BJ (cell line): ENCODE data around the gene KCTD7. TPM values are rescaled to one million over a fixed set of nuclear protein-coding genes. Genes with fewer than 3 reads are reported as not detected.

Experiments
- CTCF ChIA-PET: fragments of 350-600 bp; formaldehyde crosslinking; extraction: SDS; loops from one replicate; lab custom pipeline; 2021; ENCODE audit warnings: antibody characterized with exemption, inconsistent platforms; lab: Yijun Ruan, JAX
- POLR2A ChIA-PET: fragments of 300-600 bp; sonication (Branson Sonifier 250); formaldehyde crosslinking; extraction: SDS; loops from one replicate; lab custom pipeline; 2021; ENCODE audit warnings: antibody characterized with exemption; lab: Charles Lee
- DNase-seq: peaks from one replicate; pipeline ENCODE4 v3.0.0-alpha.2; 2011; ENCODE audit warnings: low read depth
- H3K27me3 ChIP-seq: 2 replicates; pipeline ENCODE4 v1.6.0; 2011; ENCODE audit warnings: low read length; ENCODE audit not compliant: control insufficient read depth, insufficient read depth
- H3K36me3 ChIP-seq: 2 replicates; pipeline ENCODE4 v1.5.1; 2011; ENCODE audit warnings: low read length; ENCODE audit not compliant: control insufficient read depth, insufficient read depth
- H3K4me3 ChIP-seq: 2 replicates; pipeline ENCODE4 v1.5.1; 2011; ENCODE audit warnings: low read depth, mild to moderate bottlenecking, control low read depth, low read length
- CTCF ChIP-seq: IDR thresholded peaks from 2 replicates; pipeline ENCODE4 v1.5.1; 2011; ENCODE audit warnings: low read depth, mild to moderate bottlenecking, control low read depth, inconsistent platforms, low read length, moderate library complexity; ENCODE audit not compliant: insufficient read depth
- polyA plus RNA-seq: library from polyadenylated mRNA; depleted of rRNA; stranded (reverse); fragments of >200 nt; gene quantifications from 2 replicates; pipeline ENCODE4 v1.2.3, GENCODE V29; 2011

KCTD7 gene
- polyA plus RNA-seq, 1 experiment, result 21.0 TPM

GRCh38 chr7:66626331-66626934, 2.2 kb upstream of the KCTD7 start:
- Histone ChIP-seq H3K27me3 (no peaks in the 10 kb centered on the region), H3K4me3 (no peak overlapping the region), H3K36me3 (no peaks in the 10 kb centered on the region; the same call in 1 of the 2 replicates)
- ChIA-PET CTCF (no interaction called here), POLR2A (no interaction called here)
- TF ChIP-seq CTCF, result no peak
- DNase-seq, result no peak

- no peak overlapping the region for H3K4me3 ChIP-seq
- no peaks in the 10 kb centered on the region; the same call in 1 of the 2 replicates for H3K36me3 ChIP-seq
- no peak for TF ChIP-seq CTCF
- no peaks in the 10 kb centered on the region for H3K27me3 ChIP-seq
- CTCF ChIA-PET, result interaction anchor here (1.1 kb wide), 1 partner anchor 69 kb away, joined by 3 read pairs; no protein-coding TSS in a partner anchor
- POLR2A ChIA-PET, result no interaction called here
- no peak for DNase-seq
These were observed 1.5 kb upstream of the KCTD7 start for GRCh38 chr7:66627151-66627681.

DNA sequence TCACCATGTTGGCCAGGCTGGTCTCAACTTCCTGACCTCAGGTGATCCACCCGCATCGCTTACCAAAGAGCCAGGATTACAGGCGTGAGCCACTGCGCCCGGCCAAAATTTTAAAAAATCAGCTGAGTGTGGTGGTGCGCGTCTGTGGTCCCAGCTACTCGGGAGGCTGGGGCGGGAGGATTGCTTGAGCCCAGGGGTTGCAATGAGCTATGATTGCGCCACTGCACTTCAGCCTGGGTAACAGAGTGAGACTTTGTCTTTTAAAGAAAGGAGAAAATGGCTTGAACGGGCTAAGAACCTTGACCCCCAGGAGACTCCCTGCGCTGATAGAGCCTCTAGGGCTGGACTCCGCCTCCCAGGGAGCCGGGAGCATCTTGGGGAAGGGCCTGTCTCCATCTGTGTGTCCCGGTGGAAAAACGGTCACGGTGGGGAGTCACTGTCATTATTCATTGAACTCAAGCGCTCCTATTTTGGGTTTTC, 760 bp upstream of the KCTD7 start:
- no peak for DNase-seq
- no peak for TF ChIP-seq CTCF
- CTCF ChIA-PET, result interaction anchor here (1.1 kb wide), 1 partner anchor 70 kb away, joined by 3 read pairs; no protein-coding TSS in a partner anchor

GRCh38 chr7:66629222-66630062, 761 bp downstream of the KCTD7 start:
- DNase-seq, result no peak

More for the DNA sequence above, 760 bp upstream of the KCTD7 start:
- H3K27me3 ChIP-seq, result no peaks in the 10 kb centered on the region
- H3K36me3 ChIP-seq, result no peaks in the 10 kb centered on the region; the same call in 1 of the 2 replicates
- POLR2A ChIA-PET, result no interaction called here
- H3K4me3 ChIP-seq, result peak overlapping the region; percentile 84

More at GRCh38 chr7:66629222-66630062, 761 bp downstream of the KCTD7 start:
- TF ChIP-seq CTCF, result no peak
- no peaks in the 10 kb centered on the region for H3K27me3 ChIP-seq
- CTCF ChIA-PET, result no interaction called here
- peak overlapping the region; percentile 87 for H3K4me3 ChIP-seq
- POLR2A ChIA-PET, result interaction anchor here (0.6 kb wide), 1 partner anchor 216 kb away, joined by 5 read pairs; no protein-coding TSS in a partner anchor
- peaks cover 1% of the 10 kb centered on the region; the same call in 1 of the 2 replicates for H3K36me3 ChIP-seq
